ENCODE results near the gene ARHGDIB.

The ARHGDIB gene

GRCh38 chr12:14930299-14930698, 31.1 kb downstream of the ARHGDIB start:
- TF ChIP-seq CTCF (IDR thresholded peaks at IDR 0.05; ENCODE audit: insufficient read depth, low read depth, low read length, missing control alignments), result no peak
- DNase-seq (ENCODE audit: low read depth), result no peak
- no peak overlapping the region for H3K4me3 ChIP-seq (ENCODE audit: low read depth, low read length)

- TF ChIP-seq CTCF (IDR thresholded peaks at IDR 0.05; ENCODE audit: insufficient read depth, low read depth, low read length, missing control alignments), result no peak
- no peak for DNase-seq (ENCODE audit: low read depth)
- no peak overlapping the region for H3K4me3 ChIP-seq (ENCODE audit: low read depth, low read length)
These were observed 32.5 kb downstream of the ARHGDIB start for GRCh38 chr12:14928931-14929330.

- no peak for DNase-seq (ENCODE audit: low read depth)
- no peak for TF ChIP-seq CTCF (IDR thresholded peaks at IDR 0.05; ENCODE audit: insufficient read depth, low read depth, low read length, missing control alignments)
- H3K4me3 ChIP-seq (ENCODE audit: low read depth, low read length), result no peak overlapping the region
These were observed 34.1 kb downstream of the ARHGDIB start for GRCh38 chr12:14927267-14927666.

- no peak for DNase-seq (ENCODE audit: low read depth)
- TF ChIP-seq CTCF (IDR thresholded peaks at IDR 0.05; ENCODE audit: insufficient read depth, low read depth, low read length, missing control alignments), result no peak
- H3K4me3 ChIP-seq (ENCODE audit: low read depth, low read length), result no peak overlapping the region
These were observed 36.9 kb downstream of the ARHGDIB start for GRCh38 chr12:14924541-14924940.

- TF ChIP-seq CTCF (IDR thresholded peaks at IDR 0.05; ENCODE audit: insufficient read depth, low read depth, low read length, missing control alignments), result no peak
- no peak for DNase-seq (ENCODE audit: low read depth)
- no peak overlapping the region for H3K4me3 ChIP-seq (ENCODE audit: low read depth, low read length)
These were observed 37.5 kb downstream of the ARHGDIB start for GRCh38 chr12:14923944-14924343.

GRCh38 chr12:14921218-14921617, 40.2 kb downstream of the ARHGDIB start:
- no peak overlapping the region for H3K4me3 ChIP-seq (ENCODE audit: low read depth, low read length)
- DNase-seq (ENCODE audit: low read depth), result no peak
- no peak for TF ChIP-seq CTCF (IDR thresholded peaks at IDR 0.05; ENCODE audit: insufficient read depth, low read depth, low read length, missing control alignments)

GRCh38 chr12:14920475-14921126, 40.8 kb downstream of the ARHGDIB start:
- TF ChIP-seq CTCF (IDR thresholded peaks at IDR 0.05; ENCODE audit: insufficient read depth, low read depth, low read length, missing control alignments), result no peak
- no peak for DNase-seq (ENCODE audit: low read depth)
- H3K4me3 ChIP-seq (ENCODE audit: low read depth, low read length), result no peak overlapping the region
